Activated CD4-positive, alpha-beta T cell treated with anti-CD3 and anti-CD28 coated beads, Interleukin-2, amount 50 U/mL, for 16 hours (primary cell): Measurements from ENCODE around the gene COL27A1.
A peak's percentile ranks its signal among the peaks of the same experiment; 100 is the strongest.
"Not testable (repeated sequence)": the region's sequence is repeated elsewhere in the genome, so short reads cannot be mapped to it uniquely, and the experiment has no call there.

Experiments
- DNase-seq: peaks from one replicate; pipeline ENCODE4 v3.0.0-alpha.2; 2020

COL27A1 gene

GRCh38 chr9:114311571-114312512, 156.5 kb downstream of the COL27A1 start:
- no peak for DNase-seq

GRCh38 chr9:114312513-114312875, 157.2 kb downstream of the COL27A1 start:
- DNase-seq = no peak

GRCh38 chr9:114313186-114313585, 157.8 kb downstream of the COL27A1 start:
- no peak for DNase-seq

GRCh38 chr9:114314256-114314867, 159.0 kb downstream of the COL27A1 start:
- no peak for DNase-seq

- no peak for DNase-seq
These were observed 159.8 kb downstream of the COL27A1 start for GRCh38 chr9:114314881-114315722.

- no peak for DNase-seq
These were observed 160.5 kb downstream of the COL27A1 start for GRCh38 chr9:114315723-114316363.

GRCh38 chr9:114316605-114317230, 161.4 kb downstream of the COL27A1 start:
- no peak for DNase-seq

- no peak for DNase-seq
These were observed 162.5 kb downstream of the COL27A1 start for GRCh38 chr9:114317665-114318357.

GRCh38 chr9:114318416-114318815, 163.1 kb downstream of the COL27A1 start:
- DNase-seq = no peak

GRCh38 chr9:114319147-114319546, 163.8 kb downstream of the COL27A1 start:
- no peak for DNase-seq

- not testable (repeated sequence) for DNase-seq
These were observed 165.4 kb downstream of the COL27A1 start for GRCh38 chr9:114320710-114321109.

- peak; percentile 54 for DNase-seq
These were observed 166.4 kb downstream of the COL27A1 start for GRCh38 chr9:114321759-114322158.

- not testable (repeated sequence) for DNase-seq
These were observed 167.0 kb downstream of the COL27A1 start for GRCh38 chr9:114322160-114322818.

- DNase-seq = not testable (repeated sequence)
These were observed 167.6 kb downstream of the COL27A1 start, which contains the start of gene ORM1 for GRCh38 chr9:114322831-114323531. TSS of gene ORM1 (plus strand) at chr9:114323098. CDS start at chr9:114323134, 36 bp downstream.

GRCh38 chr9:114323849-114324248, 168.5 kb downstream of the COL27A1 start:
- not testable (repeated sequence) for DNase-seq

GRCh38 chr9:114324492-114324891, 169.2 kb downstream of the COL27A1 start:
- no peak for DNase-seq

- DNase-seq = not testable (repeated sequence)
These were observed 169.6 kb downstream of the COL27A1 start for GRCh38 chr9:114324965-114325364.

GRCh38 chr9:114325684-114326254, 170.4 kb downstream of the COL27A1 start:
- not testable (repeated sequence) for DNase-seq

- DNase-seq = no peak
These were observed 172.4 kb downstream of the COL27A1 start for GRCh38 chr9:114327749-114328148.

GRCh38 chr9:114328357-114328820, 173.1 kb downstream of the COL27A1 start:
- not testable (repeated sequence) for DNase-seq
